Fibroblast of skin of right quadriceps (primary cell): ENCODE results near the gene SMAD7.

Source experiments
- DNase-seq: peaks from one replicate; pipeline ENCODE4 v3.0.0-alpha.2; 2013

Gene SMAD7

GRCh38 chr18:48950536-48951447, at the start of gene SMAD7:
Gene SMAD7 (minus strand): TSS chr18:48950965. CDS start chr18:48950424, 541 bp downstream.
- peak; percentile 41 for DNase-seq

DNA sequence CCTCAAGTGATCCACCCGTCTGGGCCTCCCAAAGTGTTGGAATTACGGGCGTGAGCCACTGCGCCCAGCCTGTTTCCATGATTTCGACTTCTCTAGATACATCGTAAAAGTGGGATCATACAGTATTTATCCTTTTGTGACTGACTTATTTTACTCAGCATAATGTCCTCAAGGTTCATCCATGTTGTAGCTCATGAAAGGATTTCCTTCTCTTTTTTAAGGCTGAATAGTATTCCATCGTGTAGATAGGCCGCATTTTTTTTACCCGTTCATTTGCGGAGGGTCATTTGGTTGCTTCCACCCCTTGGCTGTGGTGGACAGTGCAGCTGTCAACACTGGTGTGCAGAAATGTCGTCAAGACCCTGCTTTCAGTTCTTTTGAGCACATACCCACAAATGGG, 48.8 kb upstream of the SMAD7 start:
- no peak for DNase-seq

- DNase-seq = peak; percentile 98
Measured at GRCh38 chr18:48997985-48998831, 47.4 kb upstream of the SMAD7 start.

GRCh38 chr18:48997681-48997984, 46.9 kb upstream of the SMAD7 start:
- no peak for DNase-seq

DNA sequence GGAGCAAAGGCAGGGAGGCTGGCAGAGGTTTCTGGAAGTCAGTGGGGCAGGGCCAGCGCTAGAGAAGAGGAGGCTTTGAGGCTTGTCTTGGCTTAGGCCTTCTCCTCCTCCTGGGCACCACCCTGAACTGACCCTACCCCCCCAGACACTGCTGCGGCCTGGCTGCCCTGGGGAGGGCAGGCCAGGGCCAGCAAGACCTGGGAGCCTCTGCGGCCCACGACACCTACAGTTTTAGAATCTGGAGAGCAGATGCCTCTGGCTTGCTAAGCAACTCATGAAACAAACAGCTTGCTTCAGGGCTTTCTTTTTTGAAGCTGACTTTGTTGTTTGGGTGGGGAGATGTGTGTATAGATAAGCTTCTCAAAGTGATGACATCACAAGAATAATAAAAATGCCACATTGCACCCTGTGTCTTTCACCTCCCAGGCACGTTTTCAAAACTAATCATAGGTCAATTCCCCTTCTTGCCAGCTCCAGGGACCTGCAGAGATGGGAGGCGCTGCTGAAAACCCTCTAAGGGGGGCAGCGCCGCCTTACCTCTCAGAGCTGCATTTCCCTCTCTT, 46.2 kb upstream of the SMAD7 start:
- peak; percentile 87 for DNase-seq

GRCh38 chr18:48996041-48996440, 45.3 kb upstream of the SMAD7 start:
- no peak for DNase-seq

- no peak for DNase-seq
Measured at GRCh38 chr18:48994926-48995835, 44.4 kb upstream of the SMAD7 start.

DNA sequence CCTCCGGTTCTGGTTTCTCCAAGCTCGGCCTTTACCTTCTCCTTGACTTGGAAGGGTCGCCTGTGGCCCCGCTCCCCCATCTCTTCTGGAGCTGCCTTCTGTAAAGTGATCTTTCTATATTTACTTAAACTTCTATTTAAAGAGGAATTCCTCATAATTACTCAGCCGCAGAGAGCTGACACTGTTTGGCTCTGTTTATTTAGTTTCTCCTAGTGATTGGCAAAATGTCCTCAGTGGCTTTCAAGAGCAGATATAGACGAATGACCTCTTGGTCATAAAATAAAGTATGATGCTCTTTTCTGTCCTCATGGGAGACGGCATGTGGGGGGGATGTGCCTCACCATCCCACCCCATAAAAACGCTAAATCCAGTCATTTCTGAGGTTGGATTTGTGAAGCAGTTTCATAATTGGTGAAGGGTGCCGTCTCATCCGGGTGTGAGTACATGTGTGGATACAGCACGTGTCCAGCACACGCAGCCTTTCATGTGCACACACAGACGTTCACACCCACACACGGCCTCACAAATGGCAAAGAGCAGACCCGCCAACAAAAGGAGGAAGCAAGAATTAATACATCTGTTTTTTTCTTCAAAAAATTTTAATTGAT, 43.4 kb upstream of the SMAD7 start:
- DNase-seq = peak; percentile 92

- DNase-seq = no peak
Measured at GRCh38 chr18:48993586-48993985, 42.8 kb upstream of the SMAD7 start.

GRCh38 chr18:48992791-48993555, 42.2 kb upstream of the SMAD7 start:
- no peak for DNase-seq

DNA sequence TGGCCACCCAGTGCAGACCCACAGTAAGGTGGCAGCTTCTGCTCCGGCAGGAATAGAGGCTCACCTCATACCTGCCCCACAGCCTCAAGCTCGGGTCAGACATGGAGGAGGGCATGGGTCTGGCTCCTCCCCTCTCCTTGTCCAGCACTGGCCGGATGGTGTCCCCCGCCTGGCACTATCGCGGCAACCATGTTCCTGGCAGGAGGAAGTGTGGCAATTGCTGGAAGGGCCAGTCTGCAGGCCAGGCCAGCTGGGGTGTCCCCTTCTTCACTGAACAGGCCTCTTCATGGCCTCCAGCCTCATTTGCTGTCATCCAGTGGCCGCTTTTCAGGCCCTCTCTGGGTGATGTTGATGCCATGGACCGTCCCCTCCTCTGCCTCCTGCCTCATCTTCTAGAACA, 41.4 kb upstream of the SMAD7 start:
- no peak for DNase-seq

DNA sequence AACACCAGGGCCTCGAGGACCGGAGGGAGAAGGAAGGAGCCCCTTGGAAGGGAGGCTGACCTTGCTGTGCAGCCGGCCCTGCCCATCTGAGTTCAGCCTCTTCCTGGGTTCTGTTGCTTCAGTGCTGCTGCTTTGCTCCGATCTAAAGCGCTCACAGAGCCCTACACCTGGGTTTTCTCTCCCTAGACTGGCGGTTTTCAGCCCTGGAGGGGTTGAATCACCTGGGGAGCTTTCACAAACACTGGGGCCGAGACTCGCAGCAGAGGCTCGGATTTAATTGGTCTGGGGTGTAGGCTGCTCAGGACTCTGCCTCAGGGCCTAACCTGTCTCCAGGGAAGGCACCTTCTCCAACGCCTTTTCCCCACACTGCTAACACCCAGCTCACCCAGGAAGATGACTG, 40.9 kb upstream of the SMAD7 start:
- DNase-seq = no peak

DNA sequence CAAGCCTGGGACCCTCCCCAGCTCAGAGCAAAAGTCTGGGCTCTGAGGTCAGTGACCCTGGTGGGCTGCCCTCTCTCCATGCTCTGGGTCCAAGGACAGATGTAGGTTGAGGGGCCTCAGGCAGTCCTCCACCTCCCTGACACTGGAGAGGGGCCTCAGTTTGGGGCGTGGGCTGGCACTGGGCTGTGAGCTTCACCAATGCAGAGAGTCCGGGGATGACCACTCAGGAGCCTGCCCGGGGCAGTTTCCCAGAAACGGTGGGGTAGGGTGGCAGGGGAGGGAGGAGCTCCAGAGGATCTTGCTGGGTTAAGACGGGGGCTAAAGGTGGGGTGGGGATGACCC, 40.5 kb upstream of the SMAD7 start:
- no peak for DNase-seq

DNA sequence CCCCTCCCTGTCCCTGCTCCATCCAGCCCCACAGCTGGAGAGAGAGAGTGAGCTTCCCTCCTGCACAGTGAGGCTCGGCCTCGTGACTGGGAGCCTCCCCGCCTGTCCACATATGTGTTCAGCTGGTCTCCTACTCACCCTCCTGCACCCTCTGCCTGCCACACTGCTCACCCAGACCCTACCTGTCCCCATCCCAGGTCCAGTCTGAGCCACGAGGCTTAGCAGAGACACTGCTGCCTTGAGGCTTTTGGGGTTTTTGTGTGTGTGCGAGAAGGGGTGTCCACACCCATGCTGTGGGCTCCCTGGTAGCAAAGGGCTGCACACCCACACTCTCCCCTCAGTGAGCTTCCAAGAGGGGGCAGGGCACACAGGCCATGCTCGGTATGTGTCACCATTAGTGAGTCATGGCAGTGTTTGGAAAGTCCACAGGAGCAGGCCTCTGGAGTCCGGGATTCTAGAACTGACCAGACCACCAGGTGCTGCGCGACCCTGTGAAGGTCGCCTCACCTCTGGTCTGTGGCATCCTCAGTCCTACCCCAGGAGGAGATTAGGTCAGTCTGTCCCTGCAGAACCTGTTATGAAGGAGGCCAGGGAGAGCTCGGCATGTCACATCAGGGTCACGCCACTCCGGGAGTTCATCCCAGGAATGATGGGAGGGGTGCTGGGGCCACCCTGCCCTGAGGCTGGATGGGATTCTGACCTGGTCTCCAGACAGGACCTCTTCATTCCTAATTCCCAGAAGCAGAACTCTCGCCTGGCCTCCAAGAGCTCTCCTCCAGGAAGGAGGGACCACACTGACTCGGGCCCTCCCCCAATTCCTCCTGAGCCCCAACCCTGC, 39.9 kb upstream of the SMAD7 start:
- DNase-seq = peak; percentile 66

GRCh38 chr18:48989304-48990303, 38.8 kb upstream of the SMAD7 start:
- DNase-seq = no peak

DNA sequence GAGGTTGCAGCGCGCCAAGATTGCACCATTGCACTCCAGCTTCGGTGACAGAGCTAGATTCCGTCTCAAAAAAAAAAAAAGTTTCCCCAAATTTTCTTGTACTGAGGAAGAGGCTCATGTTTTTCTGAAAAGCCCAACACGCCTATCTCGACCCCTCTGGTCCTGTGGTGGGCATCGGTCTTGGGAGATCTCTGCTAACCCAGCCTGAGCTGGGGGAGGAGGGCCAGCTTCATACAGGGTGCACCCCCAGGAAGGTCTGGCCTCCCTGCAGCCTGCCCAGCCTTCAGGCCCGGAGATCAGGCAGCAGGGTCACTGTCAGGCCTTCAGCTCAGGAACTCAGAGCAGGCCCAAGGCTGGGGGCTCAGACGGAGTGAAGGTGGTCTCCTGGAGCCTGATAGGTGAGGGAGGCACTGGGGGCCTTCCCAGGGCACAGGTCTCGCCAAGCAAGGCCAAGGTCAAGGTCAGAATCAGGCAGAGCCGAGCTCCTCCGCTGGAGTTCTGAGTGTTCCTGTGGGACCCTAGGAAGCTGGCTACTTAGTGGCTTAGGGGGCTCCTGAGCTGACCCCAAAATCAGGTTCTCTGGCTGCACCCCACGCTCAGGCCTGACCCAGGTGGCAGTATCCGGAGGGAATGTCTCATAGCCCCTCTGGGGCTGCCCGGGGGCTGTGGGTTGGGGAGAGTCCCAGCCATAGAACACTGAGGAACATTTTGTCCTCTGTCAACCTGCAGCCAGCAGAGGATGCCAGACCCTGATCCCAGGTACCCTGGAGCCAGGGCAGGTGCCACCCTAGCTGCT, 37.9 kb upstream of the SMAD7 start:
- DNase-seq = no peak

- no peak for DNase-seq
Measured at GRCh38 chr18:48987821-48988220, 37.1 kb upstream of the SMAD7 start.
